Stimulated activated CD8-positive, alpha-beta memory T cell treated with anti-CD3 and anti-CD28 coated beads, Interleukin-4, amount 100 ng/mL, for 48 hours (primary cell): ENCODE data around the gene MED27.
A peak's percentile ranks its signal among the peaks of the same experiment; 100 is the strongest.
"Not testable (repeated sequence)": the region's sequence is repeated elsewhere in the genome, so short reads cannot be mapped to it uniquely, and the experiment has no call there.

Experiments
- DNase-seq: peaks from one replicate; pipeline ENCODE4 v3.0.0-alpha.2; 2020

Gene MED27

DNA sequence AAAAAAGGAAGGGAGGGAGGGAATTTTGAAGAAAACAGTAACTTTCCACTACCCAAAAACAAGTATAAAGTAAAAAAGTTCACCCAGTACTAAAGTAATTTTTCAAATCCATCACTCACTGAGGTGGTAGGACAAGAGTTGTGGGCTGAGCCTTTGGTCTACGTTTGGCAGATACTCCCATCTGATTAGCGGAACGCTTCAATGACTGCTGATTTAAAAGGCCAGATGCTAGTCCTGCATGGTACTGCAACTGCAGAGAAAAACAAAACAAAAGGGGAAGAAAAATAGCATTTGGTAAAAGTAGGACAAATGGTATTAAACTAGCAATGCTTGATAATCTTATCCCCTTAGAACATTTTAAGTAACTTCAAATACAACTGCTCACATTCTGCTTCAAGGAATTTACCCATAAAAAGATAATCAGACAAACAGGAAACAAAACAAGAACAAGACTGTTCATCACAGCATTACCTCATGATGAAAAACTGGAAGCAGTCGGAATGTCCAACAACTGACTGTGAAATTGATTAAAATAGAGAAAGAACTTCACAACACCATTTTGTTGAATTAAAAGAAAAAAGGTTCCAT, 65.4 kb downstream of the MED27 start:
- DNase-seq = no peak

DNA sequence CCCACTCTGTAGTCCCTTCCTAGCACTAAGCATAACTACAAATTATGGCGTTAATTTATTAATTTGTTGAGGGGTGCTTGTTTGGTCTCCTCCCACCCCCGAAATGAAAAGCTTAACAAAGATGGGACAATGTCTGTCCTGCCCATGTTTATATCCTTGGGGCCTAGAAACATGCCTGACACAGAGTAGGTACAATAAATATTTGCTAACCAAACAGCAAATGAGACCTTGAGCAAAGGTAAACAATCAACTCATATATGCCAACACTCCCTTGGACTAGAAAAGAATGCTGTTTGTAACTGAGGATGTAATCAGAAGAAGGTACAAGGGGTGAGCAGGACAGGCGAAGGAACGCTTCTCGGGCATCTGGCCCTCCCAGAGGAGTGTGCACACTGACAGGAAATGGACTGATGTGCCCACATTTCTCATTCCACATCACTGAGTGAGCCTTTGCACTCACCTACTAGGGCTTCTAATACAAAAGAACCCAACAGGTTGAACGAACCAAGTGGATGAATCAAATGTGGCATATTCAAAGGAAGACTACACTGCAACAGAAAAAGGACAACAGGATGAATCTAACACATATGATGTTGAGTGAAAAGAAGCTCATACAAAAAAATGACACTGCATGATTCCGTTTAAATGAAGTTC, 66.8 kb downstream of the MED27 start:
- DNase-seq = no peak

- no peak for DNase-seq
Observed at GRCh38 chr9:132011896-132012295, 67.8 kb downstream of the MED27 start.

DNA sequence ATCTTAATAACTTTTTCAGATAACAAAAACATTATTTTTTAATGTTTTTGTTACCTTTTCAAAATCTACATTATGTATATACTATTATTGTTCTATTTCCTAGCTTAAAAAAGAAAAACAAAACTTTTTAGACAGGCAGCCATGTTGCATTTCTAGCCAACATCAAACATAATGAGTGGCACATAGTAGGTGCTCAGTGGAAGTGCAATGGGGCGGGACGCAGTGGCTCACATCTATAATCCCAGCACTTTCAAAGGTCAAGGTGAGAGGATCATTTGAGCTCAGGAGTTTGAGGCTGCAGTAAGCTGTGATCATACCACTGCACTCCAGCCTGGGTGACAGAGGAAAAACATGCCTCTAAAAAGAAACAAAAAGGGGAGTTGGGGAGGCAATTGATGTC, 68.4 kb downstream of the MED27 start:
- no peak for DNase-seq

GRCh38 chr9:132010201-132010600, 69.5 kb downstream of the MED27 start:
- DNase-seq = not testable (repeated sequence)

DNA sequence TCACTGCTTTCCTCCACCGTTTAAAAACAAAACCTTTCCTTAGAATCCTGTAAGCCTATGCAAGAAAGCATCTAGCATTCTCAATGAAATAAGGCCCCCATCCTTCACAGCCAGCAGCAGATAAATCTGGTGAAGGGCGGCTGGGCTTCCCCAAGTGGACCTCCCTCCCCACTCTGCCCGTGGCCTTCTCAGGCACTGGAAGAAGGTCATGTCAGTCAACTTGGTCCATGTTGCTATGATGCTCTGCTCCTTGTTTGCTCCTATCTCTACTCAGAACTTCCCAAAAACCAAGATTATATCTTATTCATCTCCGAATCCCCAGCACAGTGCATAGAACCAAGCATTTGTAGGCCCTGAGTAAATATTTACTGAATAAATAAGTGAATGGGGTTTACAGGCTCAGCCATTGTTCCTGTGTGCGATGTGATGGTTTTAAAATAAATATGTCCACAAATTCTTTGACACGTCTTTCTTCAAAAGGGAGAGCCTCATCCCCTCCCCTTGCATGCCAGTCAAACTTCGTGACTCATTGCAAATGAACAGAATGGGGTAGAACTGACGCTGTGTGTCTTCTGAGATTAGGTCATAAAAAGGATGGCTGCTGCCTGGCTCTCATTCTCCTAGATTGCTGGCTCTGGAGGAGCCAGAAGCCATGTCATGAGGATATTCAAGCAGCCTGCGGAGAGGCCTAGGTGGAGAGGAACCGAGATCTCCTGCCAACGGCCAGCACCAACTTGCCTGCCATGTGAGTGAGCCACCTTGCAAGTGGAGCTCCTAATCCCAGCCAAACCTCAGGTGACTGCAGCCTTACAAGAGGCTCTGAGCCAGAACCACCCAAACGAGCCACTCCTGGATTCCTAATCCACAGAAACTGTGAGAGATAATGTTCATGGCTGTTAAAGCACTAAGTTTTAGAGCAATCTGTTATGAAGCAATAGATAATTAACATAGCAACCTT, 70.5 kb downstream of the MED27 start:
- no peak for DNase-seq

DNA sequence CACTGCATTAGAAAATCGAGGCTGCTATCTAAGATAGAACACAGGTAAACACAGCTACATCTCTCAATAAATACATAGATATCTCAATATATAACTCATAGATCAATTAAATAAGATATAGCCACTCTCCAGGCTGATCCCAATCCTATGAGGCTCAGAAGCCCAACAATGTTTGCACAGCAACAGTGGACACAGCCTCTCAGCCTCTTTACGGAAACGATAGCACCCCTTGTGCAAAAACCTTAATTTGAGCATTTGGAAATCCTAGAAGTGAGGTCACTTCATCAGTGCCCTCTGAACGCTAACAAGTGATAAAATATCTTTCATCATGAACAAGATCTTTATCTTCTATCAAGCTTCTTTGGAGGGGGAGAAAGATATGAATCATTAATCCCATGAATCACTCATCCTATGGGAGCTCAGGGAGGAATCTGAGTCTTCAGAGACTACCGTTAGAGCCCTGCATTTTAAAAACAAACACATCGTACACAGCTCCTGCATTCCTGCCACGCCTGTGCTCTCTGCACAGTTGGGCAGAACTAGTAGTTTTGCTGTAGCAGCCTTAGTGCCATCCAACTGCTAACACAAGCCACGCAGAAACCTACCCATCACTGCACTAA, 71.4 kb downstream of the MED27 start:
- no peak for DNase-seq

DNA sequence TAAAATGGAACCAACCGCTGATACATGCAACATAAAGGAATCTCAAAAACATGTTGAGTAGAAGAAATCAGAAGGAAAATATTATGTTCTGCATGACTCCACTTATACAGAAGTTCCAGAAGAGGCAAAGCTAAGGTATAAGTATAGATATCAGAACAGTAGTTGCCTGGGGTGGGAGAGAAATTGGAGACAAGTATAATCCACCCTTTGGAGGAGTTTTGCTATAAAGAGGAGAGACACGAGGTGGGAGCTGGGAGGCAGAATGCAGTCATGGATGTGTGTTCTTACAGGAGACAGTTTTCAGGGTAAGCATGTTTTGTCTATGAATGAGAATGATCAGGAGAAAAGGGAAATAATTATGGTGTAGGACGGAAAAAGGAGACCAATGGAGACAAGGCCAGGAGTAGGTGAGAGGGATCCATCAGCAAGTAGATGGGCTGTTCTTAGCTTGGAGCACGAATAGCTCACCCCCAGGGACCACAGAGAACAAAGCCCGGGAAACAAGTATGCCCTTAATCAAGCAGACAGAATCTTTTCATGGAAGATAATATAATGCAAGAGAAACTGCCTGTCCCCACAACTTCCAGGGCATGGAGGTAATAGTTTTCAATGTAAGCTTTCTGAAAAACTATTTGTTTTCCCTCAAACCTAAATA, 72.2 kb downstream of the MED27 start:
- no peak for DNase-seq

DNA sequence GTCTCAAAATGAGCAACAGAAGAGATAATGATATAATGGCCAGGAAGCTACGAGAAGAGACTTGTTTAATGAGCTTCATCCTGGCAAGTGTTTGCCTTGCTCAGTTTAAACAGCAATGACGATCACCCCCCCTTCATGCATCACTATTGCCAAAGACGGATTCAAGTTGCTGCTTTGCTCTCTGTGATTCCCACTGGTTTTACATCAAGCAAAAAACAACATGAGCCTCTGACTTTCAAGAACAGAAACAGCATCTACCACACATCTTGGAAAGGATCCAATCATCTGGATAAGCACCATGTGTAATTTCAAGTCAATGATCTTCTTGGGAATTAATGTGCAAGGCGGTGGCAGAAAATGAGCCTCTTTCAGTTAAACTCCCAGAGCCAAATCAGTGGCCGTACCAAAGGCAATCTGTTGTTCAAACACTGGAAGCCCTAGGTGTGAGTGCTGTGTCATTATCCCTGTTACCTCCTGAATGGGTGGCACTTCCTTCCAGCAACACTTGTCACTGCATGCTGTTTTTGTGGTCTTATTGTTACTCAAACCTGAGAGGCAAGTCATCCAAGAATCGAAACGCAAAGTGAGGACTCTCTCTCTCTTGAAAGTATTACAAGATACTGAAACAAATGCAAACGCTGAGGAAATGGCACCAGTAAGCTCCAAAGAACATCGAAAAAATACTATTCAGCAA, 72.8 kb downstream of the MED27 start:
- DNase-seq = peak; percentile 46

DNA sequence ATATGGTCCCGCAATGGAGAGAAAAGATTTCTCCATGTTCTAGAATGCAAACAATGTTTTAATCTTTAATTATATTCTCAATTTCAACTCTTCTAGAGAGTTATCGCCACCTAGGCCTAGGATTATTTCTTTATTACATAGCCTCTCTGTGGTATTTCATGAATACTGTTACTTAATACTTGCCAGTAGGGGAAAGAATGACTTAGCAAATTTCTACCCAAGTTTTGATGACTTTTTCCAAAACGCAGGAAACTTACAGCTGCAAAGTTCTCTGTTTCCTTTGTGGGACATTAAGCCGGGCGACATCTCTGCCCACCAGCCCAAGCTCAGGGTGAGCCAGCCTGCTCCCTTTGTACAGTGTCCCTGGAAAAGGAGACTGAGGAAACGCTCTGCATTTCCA, 73.8 kb downstream of the MED27 start:
- no peak for DNase-seq

DNA sequence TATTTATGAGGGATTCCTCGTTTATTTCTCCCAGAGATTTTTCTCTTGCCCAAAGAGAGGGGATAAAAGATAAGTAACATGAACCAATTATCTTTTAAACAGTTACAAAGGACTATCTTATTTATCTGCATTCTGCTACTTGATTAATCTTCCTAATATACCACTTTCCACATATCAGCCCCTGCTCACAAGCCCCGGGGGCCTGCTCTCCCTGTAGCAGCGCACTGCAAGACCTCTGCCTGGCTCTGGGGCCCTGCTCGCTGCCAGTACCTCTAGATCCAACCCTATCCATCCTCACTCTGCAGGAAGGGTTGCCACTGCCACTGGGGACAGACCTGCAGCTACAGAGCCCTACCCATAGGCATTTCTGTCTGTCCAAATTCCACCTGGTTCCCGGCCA, 75.3 kb downstream of the MED27 start:
- DNase-seq = no peak

DNA sequence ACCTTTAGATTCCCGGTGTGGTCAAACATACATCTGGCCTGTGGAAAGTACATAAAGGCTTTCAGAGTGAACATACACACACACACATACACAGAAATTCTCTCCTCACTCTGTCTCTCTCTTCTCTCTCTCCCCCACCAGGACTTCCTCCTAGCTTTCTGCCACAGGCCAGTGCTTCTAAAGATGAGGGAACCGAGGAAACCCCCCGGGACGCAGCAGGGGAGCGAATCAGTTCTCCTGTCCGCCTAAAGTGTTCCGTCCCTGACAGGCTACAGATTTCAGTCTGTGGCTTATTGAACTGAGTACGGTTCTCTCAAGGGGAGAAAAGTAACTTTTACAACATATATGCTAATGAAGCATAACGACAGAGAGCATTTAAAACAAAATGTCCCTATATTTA, 75.8 kb downstream of the MED27 start:
- no peak for DNase-seq

DNA sequence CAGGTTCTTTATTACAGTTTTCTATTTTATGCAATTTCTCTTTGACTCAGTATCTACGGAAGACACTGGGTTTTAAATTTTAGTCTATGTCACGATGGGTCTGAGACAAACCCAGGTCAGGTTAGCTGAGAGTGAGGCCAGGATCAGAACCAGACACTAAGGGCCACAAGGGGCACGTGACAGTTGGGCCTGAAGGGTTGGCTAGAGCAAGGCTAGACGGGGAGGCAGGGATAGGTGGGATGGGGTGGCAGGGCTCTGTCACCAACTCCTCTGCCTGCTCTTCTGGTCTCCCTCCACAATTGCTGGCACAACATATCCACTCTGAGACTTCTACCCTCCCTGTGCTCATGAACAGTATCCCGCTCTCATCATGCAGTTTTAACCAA, 76.4 kb downstream of the MED27 start:
- no peak for DNase-seq

GRCh38 chr9:132002643-132003318, 76.9 kb downstream of the MED27 start:
- no peak for DNase-seq

DNA sequence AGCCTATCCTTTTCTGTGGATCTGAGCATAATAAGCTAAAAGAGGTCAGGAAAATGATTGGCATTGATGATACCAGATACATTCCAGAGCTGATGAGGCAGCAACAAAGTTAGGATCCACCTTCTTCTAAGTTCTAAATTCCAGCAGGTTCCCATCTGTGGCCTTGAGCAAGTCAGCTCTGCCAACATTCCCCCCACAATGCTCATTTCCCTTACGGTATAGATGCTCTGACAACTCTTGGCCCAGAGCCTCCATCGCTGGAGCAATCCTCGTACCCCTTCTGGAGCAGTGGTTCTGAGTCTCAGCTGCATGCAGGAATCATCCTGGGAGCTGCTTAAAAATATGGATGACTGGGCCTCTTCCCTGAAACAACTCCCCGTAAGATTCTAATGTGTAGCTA, 78.1 kb downstream of the MED27 start:
- no peak for DNase-seq

GRCh38 chr9:132000659-132001058, 79.0 kb downstream of the MED27 start:
- no peak for DNase-seq

DNA sequence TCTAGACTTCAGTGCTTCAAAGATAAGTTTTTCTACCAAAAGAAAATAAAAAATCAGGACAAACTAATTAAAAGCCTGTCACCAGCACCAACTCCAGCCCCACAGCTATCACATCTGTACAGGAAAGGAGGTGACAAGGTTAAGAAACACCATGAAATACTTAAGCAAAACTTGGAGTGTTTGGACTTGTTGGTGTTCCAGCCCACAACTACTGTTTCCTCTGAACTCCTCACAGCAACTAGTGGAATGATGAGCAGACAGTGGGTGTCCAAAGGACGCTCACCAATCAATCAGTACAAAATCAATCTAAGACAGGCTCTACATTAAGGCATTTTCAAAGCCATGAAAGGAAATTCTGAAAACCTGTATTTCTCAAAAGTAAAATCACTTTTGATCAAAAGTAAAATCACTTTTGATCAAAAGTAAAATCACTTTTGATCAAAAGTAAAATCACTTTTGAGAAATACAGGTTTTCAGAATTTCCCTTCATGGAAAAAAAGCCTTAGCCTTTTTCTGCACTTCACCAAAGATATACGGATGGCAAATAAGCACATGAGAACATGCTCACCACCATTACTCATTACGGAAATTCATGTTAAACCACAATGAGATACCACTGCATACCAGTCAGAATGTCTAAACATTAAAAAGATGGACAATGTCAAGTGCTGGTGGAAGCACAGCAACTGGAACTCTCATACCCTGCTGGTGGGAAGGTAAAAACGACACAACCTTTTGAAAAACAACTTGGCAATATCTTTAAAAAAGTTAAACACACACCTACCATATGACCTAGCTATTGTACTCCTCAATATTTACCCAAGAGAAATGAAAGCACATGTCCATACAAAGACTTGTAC, 79.7 kb downstream of the MED27 start:
- no peak for DNase-seq

GRCh38 chr9:131997779-131998178, 81.9 kb downstream of the MED27 start:
- DNase-seq = no peak

- no peak for DNase-seq
Observed at GRCh38 chr9:131997076-131997475, 82.6 kb downstream of the MED27 start.

DNA sequence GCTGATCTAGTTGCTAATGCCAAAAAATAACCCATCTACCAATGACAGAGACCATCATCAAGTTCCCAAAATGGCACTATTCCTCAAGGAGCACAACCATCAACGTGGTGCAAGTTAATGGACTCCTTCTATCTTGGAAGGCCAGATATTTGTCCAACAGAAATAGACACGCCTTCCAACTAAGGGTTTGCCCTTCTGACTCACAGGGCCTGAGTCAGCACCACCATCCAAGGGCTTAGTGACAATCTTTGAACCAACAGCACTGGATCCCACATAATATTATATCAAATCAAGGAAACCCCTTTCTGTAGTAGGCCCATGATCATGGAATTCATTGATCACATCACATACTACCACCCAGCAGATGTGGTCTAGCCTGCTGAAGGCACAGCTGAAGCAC, 84.3 kb downstream of the MED27 start:
- no peak for DNase-seq
